RWPE1 (cell line): ENCODE data around the gene CYP2W1.
"Not testable (repeated sequence)": the region's sequence is repeated elsewhere in the genome, so short reads cannot be mapped to it uniquely, and the experiment has no call there.

Experiments
- CTCF ChIA-PET: fragments of 350-600 bp; sonication (Branson Sonifier 250); formaldehyde crosslinking; extraction: SDS; loops from one replicate; lab custom pipeline; 2021; lab: Yijun Ruan, JAX
- POLR2A ChIA-PET: fragments of 400-600 bp; formaldehyde crosslinking; extraction: SDS; loops from one replicate; lab custom pipeline; 2020; ENCODE audit warnings: antibody characterized with exemption; ENCODE audit not compliant: low non-redundant PET; lab: Yijun Ruan, JAX
- DNase-seq: peaks from one replicate; pipeline ENCODE4 v3.0.0; 2012; ENCODE audit warnings: low spot score
- H3K27ac ChIP-seq: fragments of 450-650 bp; 2 replicates; pipeline ENCODE4 v1.5.1; 2017
- CTCF ChIP-seq: fragments of 450-650 bp; conservative IDR thresholded peaks from 2 replicates; pipeline ENCODE4 v1.5.1; 2017; ENCODE audit warnings: low read depth, mild to moderate bottlenecking

The CYP2W1 gene

GRCh38 chr7:1032536-1033181 is 49.7 kb downstream of the CYP2W1 start:
- DNase-seq, result no peak
- 0 out of 2 replicates have a peak overlapping the region, but pooled peaks have one; percentile 16 for H3K27ac ChIP-seq
- POLR2A ChIA-PET, result no interaction called here
- CTCF ChIA-PET, result no interaction called here
- TF ChIP-seq CTCF, result no peak

DNA sequence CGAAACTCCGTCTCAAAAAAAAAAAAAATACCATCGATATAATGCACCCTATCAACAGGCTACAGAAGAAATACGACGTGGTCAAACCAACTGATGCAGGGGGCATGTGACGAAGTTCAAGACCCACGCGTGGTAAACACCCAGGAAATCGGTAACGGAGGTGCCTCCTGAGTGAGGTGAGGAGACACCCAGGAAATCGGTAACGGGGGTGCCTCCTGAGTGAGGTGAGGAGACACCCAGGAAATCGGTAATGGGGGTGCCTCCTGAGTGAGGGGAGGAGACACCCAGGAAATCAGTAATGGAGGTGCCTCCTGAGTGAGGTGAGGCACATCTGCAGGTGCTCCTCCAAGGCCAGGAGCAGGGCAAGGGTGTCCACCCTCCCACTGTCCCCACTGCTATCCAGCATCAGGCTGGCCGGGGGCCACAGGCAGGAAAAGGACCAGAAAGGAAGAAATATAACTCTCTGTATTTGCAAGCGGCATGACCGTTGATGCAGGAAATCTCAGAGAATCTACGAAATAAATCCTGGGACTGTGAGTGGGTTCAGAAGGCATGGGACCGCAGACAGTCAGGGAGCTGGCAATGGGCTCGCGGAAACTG is 50.7 kb downstream of the CYP2W1 start:
- DNase-seq, result no peak
- POLR2A ChIA-PET, result no interaction called here
- CTCF ChIA-PET, result interaction anchor here (0.6 kb wide), 1 partner anchor 298 kb away, joined by 3 read pairs; no protein-coding TSS in a partner anchor
- H3K27ac ChIP-seq, result no peak overlapping the region
- TF ChIP-seq CTCF, result no peak

GRCh38 chr7:1034769-1035168 is 51.8 kb downstream of the CYP2W1 start:
- CTCF ChIA-PET, POLR2A ChIA-PET, DNase-seq, H3K27ac ChIP-seq: not testable (repeated sequence)

- POLR2A ChIA-PET, DNase-seq, H3K27ac ChIP-seq: not testable (repeated sequence)
- CTCF ChIA-PET, result interaction anchor here (0.6 kb wide), 1 partner anchor 376 kb away, joined by 4 read pairs; no protein-coding TSS in a partner anchor
These were observed 53.4 kb downstream of the CYP2W1 start for GRCh38 chr7:1036164-1036928.
